ENCODE data around the gene NUP58.

DNA sequence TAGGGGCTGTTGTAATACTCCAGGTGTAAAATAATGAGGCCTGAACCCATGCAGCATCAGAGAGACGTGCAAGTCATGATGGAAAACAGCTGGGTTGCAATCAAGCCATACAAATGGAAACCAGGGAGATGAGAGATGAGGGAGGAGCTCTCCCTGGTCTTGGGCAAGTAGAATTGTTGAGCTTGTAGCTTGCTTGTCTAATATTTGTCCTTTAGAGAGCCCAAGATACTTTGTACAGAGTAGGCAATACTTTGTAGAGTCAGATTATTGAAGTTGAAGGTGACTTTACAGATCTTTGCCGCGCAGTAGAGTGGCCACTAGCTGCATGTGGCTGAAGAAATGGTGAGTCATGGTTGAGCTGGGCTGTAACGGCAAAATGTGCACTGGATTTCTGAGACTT is 78.7 kb downstream of the NUP58 start:
- TF ChIP-seq, protein P1, sequence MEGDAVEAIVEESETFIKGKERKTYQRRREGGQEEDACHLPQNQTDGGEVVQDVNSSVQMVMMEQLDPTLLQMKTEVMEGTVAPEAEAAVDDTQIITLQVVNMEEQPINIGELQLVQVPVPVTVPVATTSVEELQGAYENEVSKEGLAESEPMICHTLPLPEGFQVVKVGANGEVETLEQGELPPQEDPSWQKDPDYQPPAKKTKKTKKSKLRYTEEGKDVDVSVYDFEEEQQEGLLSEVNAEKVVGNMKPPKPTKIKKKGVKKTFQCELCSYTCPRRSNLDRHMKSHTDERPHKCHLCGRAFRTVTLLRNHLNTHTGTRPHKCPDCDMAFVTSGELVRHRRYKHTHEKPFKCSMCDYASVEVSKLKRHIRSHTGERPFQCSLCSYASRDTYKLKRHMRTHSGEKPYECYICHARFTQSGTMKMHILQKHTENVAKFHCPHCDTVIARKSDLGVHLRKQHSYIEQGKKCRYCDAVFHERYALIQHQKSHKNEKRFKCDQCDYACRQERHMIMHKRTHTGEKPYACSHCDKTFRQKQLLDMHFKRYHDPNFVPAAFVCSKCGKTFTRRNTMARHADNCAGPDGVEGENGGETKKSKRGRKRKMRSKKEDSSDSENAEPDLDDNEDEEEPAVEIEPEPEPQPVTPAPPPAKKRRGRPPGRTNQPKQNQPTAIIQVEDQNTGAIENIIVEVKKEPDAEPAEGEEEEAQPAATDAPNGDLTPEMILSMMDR (optimal IDR thresholded peaks at IDR 0.05 in 1 of 3, IDR thresholded peaks at IDR 0.05 in 1 of 3, conservative IDR thresholded peaks at IDR 0.05 in 1 of 3; ENCODE audit: extremely low read depth in 1 of 3, insufficient read depth in 2 of 3, low read length in 3 of 3): no peak
- no peak for TF ChIP-seq EZH2 (IDR thresholded peaks at IDR 0.05; ENCODE audit: low read length)
